HuH-7 (cell line): ENCODE data around the gene SLC12A4.
"Not testable (repeated sequence)": the region's sequence is repeated elsewhere in the genome, so short reads cannot be mapped to it uniquely, and the experiment has no call there.

Experiments
- DNase-seq: peaks from one replicate; pipeline ENCODE4 v3.0.0; 2011; ENCODE audit warnings: low spot score

Gene SLC12A4

DNA sequence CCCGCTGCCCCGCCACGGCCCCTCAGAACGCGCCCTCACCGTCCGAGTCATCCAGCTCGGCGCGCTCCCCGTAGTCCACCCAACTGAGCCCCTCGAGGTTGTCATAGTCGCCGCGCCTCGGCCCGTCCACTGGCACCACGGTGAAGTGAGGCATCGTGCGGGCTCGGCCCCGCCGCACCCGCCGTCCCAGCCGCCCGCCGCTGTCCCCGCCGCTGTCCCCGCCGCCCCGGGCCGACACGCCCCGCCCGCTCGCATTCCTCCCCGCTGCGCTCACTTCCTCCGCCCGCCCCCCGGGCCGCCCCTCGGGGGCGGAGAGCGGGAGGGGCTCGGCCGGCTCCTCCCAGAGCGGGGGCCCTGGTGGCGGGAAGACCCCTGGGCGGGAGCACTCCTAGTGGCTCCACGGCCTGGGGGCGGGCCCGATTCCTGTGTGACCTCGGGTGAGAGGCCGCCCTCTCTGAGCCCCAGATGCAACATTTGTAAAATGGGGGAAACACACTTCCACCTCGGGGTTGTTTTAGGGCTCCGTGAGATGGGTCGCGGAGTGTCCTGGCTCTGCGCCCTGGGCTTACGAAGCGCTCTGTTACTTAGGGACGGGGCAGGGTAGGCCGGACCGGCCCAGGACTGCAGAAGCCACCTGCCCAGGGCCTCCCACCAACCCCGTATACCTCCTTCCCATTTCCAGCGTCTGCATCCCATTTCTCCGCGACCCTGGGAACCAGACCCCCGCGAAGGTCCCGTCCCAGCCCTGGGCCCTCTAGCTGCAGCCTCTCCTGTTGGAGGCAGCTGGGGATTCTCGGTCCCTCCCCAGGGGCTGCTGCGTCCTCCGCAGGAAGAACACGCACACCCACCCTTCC, at the start of gene SLC12A4:
Gene SLC12A4 (minus strand): TSS at position 238 of the 854 bp plus-strand sequence. CDS start 84 bp downstream, at position 154.
- peak; percentile 99 for DNase-seq

GRCh38 chr16:68015681-68016080, 47.2 kb upstream of the SLC12A4 start, which contains the start of gene DPEP2NB:
Gene DPEP2NB, minus strand, starts transcription at chr16:68015911. Its CDS starts 141 bp downstream, at chr16:68015770.
- no peak for DNase-seq

DNA sequence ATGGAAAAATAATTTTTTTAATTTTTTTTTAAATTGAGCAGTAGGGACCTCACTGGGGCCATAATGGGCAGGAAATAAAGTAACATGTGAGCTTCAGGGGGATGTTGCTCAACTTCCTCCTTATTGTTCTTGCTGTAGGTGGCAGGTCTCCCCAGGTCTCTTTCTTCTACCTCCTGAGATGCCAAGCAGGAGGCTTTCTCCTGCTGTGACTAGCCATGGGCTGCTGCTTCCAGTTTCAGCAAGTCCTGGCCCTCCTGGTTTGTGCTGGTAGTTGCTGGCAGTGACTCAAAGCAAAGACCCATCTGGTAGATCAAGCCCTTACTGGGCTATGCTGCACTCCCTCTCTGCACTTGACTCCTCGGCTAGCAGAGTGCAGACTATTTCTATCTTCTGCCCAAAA, 45.0 kb upstream of the SLC12A4 start:
- DNase-seq: no peak

DNA sequence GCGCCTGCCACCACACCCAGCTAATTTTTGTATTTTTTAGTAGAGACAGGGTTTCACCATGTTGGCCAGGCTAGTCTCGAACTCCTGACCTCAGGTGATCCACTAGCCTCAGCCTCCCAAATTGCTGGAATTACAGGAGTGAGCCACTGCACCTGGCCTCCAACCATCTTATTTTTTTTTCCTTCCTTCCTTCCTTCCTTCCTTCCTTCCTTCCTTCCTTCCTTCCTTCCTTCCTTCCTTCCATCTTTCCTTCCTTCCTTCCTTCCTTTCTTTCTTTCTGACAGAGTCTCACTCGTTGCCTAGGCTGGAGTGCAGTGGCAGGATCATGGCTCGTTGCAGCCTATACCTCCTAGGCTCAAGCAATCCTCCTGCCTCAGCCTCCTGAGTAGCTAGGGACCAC, 41.4 kb upstream of the SLC12A4 start:
- DNase-seq: not testable (repeated sequence)

- DNase-seq: no peak
Observed at GRCh38 chr16:68009157-68009735, 40.8 kb upstream of the SLC12A4 start.

DNA sequence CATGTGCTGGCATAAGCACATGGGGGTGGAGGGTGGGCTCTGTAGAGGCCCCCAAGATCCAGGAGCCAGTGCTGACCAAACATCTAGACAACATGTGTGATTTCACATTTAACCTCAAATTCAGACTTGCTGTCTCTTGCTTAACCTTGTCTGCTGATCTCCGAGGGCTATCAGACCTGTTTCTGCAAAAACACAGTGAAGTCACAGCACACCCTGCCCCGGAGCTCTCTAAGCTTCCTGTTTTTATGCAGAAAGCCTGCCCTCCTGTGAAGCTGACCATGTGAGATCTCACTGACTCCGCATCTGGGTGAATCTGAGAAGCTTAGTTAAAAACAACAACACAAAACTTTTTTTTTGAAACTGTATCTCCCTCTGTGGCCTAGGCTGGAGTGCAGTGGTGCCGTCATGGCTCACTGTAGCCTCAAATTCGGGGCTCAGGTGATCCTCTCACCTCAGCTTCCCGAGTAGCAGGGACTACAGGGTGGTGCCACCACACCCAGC, 37.4 kb upstream of the SLC12A4 start:
- no peak for DNase-seq

GRCh38 chr16:68005211-68005610, 36.8 kb upstream of the SLC12A4 start:
- no peak for DNase-seq

- no peak for DNase-seq
Observed at GRCh38 chr16:68003031-68003430, 34.6 kb upstream of the SLC12A4 start.

GRCh38 chr16:68000450-68000849, 32.0 kb upstream of the SLC12A4 start:
- no peak for DNase-seq

- no peak for DNase-seq
Observed at GRCh38 chr16:67999985-68000384, 31.5 kb upstream of the SLC12A4 start.

DNA sequence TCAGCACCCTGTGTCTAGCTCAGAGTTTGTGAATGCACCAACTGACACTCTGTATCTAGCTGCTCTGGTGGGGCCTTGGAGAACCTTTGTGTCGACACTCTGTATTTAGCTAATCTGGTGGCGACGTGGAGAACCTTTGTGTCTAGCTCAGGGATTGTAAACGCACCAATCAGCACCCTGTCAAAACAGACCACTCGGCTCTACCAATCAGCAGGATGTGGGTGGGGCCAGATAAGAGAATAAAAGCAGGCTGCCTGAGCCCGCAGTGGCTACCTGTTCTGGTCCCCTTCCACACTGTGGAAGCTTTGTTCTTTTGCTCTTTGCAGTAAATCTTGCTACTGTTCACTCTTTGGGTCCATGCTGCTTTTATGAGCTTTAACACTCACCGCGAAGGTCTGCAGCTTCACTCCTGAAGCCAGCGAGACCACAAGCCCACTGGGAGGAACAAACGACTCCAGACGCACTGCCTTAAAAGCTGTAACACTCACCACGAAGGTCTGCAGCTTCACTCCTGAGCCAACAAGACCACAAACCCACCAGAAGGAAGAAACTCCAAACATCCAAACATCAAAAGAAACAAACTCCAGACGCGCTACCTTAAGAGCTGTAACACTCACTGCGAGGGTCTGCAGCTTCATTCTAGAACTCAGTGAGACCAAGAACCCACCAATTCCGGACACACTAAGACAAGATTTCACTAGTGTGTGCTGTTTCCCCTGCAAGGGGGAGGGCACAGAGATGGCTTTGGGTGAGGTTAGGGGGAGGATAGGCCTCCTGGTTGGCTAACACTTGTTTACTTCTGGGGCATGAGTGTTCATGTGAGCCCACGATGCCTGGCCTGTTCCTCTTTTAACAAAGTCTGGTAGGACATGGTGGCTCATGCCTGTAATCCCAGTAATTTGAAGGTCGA, 30.6 kb upstream of the SLC12A4 start, which contains the start of gene DPEP2:
Gene DPEP2 (minus strand): TSS at position 706 of the 910 bp plus-strand sequence. CDS start 6,272 bp downstream, outside the sequence.
- DNase-seq: not testable (repeated sequence)

GRCh38 chr16:67998231-67998778, 29.9 kb upstream of the SLC12A4 start:
- DNase-seq: not testable (repeated sequence)

- no peak for DNase-seq
Observed at GRCh38 chr16:67996666-67997065, 28.2 kb upstream of the SLC12A4 start.

DNA sequence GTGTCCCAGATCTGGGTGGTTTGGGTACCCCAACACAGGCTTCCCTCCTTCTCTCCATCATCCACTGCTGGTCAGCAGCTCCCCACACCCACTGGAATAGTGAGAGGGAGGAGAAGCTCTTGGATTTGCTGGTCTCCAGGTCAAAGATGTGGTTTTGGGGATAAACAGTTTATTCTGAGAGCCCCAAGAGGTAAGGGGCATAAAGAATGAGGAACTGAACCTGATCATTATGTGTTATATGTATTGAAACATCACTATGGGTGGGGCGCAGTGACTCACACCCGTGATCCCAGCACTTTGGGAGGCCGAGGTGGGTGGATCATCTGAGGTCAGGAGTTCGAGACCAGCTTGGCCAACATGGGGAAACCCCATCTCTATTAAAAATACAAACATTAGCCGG, 27.0 kb upstream of the SLC12A4 start:
- DNase-seq: no peak

DNA sequence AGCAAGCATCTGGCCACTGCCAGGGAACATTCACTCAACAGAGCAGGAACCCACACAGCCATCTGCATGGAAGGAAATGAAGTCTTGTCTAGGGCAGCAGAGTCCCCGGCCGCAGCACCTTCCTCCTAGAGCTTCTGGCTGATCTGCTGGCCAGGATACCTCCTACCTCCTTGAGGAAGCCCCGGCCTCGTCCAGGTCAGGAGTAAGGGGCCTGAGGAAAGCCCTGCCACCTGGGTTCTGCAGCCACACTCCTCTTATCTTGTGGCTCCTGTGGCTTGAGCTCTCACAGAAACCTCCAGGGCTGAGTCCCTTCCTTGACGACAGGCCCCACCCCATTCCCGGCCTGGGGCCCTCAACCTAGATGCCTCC, 25.6 kb upstream of the SLC12A4 start:
- not testable (repeated sequence) for DNase-seq

GRCh38 chr16:67993207-67994039, 25.0 kb upstream of the SLC12A4 start:
- peak; percentile 95 for DNase-seq

GRCh38 chr16:67992661-67993206, 24.3 kb upstream of the SLC12A4 start:
- no peak for DNase-seq

DNA sequence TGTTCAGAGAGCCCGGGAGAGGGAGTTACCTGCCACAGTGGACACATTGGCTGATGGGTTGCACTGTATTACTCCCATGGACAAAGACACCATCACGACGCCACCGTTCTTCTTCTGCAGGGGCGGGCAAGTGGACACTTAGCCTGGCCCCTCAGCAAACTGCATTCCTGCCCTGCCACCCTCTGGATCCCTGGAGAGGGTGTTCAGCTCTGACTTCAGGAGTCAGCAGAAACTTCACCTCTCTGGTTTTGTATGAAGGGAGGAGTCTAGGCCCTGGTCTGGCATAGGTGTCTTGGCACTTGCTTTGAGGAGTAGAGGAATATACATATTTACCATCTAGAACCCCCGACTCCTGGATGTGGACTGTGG, 21.6 kb upstream of the SLC12A4 start:
- no peak for DNase-seq

GRCh38 chr16:67989322-67990017, 21.0 kb upstream of the SLC12A4 start:
- no peak for DNase-seq

DNA sequence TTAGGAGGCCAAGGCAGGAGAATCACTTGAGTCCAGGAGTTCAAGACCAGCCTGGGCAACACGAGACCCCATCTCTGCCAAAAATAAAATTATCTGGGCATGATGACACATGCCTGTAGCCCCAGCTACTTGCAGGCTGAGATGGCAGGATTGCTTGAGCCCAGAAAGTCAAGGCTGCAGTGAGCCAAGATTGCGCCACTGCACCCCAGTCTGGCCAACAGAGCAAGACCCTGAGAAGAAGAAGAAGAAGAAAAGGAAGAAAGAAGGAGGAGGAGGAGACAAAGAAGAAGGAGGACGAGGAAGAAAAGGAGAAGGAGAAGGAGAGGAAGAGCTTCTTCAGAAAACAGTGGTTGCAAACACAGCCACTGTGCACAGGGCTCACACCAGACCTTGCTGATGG, 20.2 kb upstream of the SLC12A4 start:
- no peak for DNase-seq
